Spleen (tissue), 11 donors: ENCODE data around the gene IL17D. TPM values are rescaled to one million over a fixed set of nuclear protein-coding genes. Genes with fewer than 3 reads are reported as not detected.

Source experiments
- DNase-seq: peaks from one replicate; pipeline ENCODE4 v3.0.0-alpha.2; 2020
- H3K27ac ChIP-seq, 8 donors: fragments of 200-600 bp; sonication (generic) in 7 of 8; 1 replicate in 4 of 8; 2 replicates in 4 of 8; pipeline versions ENCODE4 v1.5.0 to v1.8.0; 2016 to 2021; ENCODE audit warnings: inconsistent platforms in 4 of 8, mild to moderate bottlenecking in 4 of 8, moderate library complexity in 1 of 8
- H3K27me3 ChIP-seq, 7 donors: fragments of 200-600 bp; sonication (generic) in 6 of 7; replicated peaks in 1 of 7; 1 replicate in 4 of 7; 2 replicates in 3 of 7; pipeline versions ENCODE4 v1.5.0 to v1.8.0; 2016 to 2021; ENCODE audit warnings: inconsistent platforms in 3 of 7, mild to moderate bottlenecking in 1 of 7
- H3K36me3 ChIP-seq, 6 donors: fragments of 200-600 bp; sonication (generic) in 5 of 6; 1 replicate in 4 of 6; 2 replicates in 2 of 6; pipeline versions ENCODE4 v1.5.0 to v1.8.0; 2016 to 2021; ENCODE audit warnings: inconsistent platforms in 2 of 6
- H3K4me1 ChIP-seq, 6 donors: fragments of 200-600 bp; sonication (generic) in 5 of 6; 1 replicate in 3 of 6; 2 replicates in 3 of 6; pipeline versions ENCODE4 v1.5.0 to v1.8.0; 2016 to 2021; ENCODE audit warnings: inconsistent platforms in 3 of 6
- H3K4me3 ChIP-seq, 8 donors: fragments of 200-600 bp; sonication (generic) in 7 of 8; 1 replicate in 4 of 8; 2 replicates in 4 of 8; pipeline versions ENCODE4 v1.5.0 to v1.8.0; 2016 to 2021; ENCODE audit warnings: inconsistent platforms in 4 of 8, mild to moderate bottlenecking in 4 of 8, moderate library complexity in 2 of 8
- H3K9me3 ChIP-seq, 8 donors: fragments of 200-600 bp; sonication (generic) in 7 of 8; 1 replicate in 4 of 8; 2 replicates in 4 of 8; pipeline versions ENCODE4 v1.5.0 to v1.8.0; 2016 to 2021; ENCODE audit warnings: inconsistent platforms in 4 of 8
- CTCF ChIP-seq, 11 experiments: fragments of 200-600 bp in 7 of 11; fragments of 450-650 bp in 4 of 11; sonication (generic) in 4 of 11; IDR thresholded peaks in 8 of 11; conservative IDR thresholded peaks in 3 of 11; 1 replicate in 7 of 11; 2 replicates in 4 of 11; pipeline versions ENCODE4 v1.4.0 to v1.8.0; 2016 to 2021; ENCODE audit warnings: antibody characterized with exemption in 11 of 11, inconsistent platforms in 4 of 11, mild to moderate bottlenecking in 1 of 11
- POLR2A ChIP-seq, 3 donors: fragments of 450-650 bp; IDR thresholded peaks; one replicate each; pipeline ENCODE4 v1.5.1; 2017; ENCODE audit warnings: antibody characterized with exemption in 3 of 3, mild to moderate bottlenecking in 1 of 3
- POLR2AphosphoS5 ChIP-seq, 3 donors: sonication (generic); formaldehyde crosslinking; IDR thresholded peaks; one replicate each; pipeline ENCODE4 v1.5.1; 2017; ENCODE audit warnings: antibody characterized with exemption in 3 of 3
- WGBS, 5 donors: extraction: QIAGEN DNeasy Blood & Tissue Kit in 3 of 5; methylation state at CpG; one replicate each; pipeline versions ENCODE4 v1.1.5 to v1.1.7; 2013 to 2018; 5-methylcytosine and 5-hydroxymethylcytosine counted together
- intact Hi-C: fragments of 100-400 bp; cut with DNase I; formaldehyde crosslinking; loops from one replicate; pipeline ENCODE4 v1.15.0; 2023; ENCODE audit warnings: low total_unique reads
- polyA plus RNA-seq, 3 donors: library from polyadenylated mRNA; stranded (reverse); fragments of 200-250 nt; gene quantifications; one replicate each; pipeline ENCODE4 v1.2.1, GENCODE V29; 2013
- total RNA-seq, 7 donors: library from RNA; depleted of rRNA in 3 of 7; stranded (reverse); fragments of >200 nt in 3 of 7; fragmentation: NEBNext Ultra II Directional in 4 of 7; extraction: Animal tissue kit (Norgen Biotek cat#: 25700) in 4 of 7; gene quantifications; one replicate each; pipeline versions ENCODE4 v1.1.0 to v1.2.1, GENCODE V29; 2016 to 2021
- donor health status: healthy with polysubstance abuse.
- donor health status: DM: no; HTN: no; CAD: no; lungs with moderate emphysema.
- donor health status: DM: no; HTN: no; CAD: no.
- donor health status: Bipolar disorder and iron deficiency.
- donor health status: healthy.
- donor health status: DM: no; HTN: no; CAD: no.
- donor health status: DM: yes; HTN: yes; CAD: no.

Gene IL17D
- total and polyA plus RNA-seq, 10 donors, result 0.15 to 0.68 (median 0.32) TPM; not detected in 3

- DNase-seq, result no peak
- 63 to 87% (median 72%) methylated on average over 17 to 18 of the region's 18 CpGs for WGBS, 5 donors
- H3K9me3 ChIP-seq, result no peaks in the 10 kb centered on the region
- H3K36me3 ChIP-seq, result peaks cover 0 to 25% (median 2%) of the 10 kb centered on the region in 6 donors
- H3K4me3 ChIP-seq, result no peak overlapping the region
- no peaks in the 10 kb centered on the region for H3K4me1 ChIP-seq
- TF ChIP-seq CTCF (IDR thresholded peaks at IDR 0.05 in 8 of 11, conservative IDR thresholded peaks at IDR 0.05 in 3 of 11) (no peak), POLR2AphosphoS5 (IDR thresholded peaks at IDR 0.05) (no peak), POLR2A (IDR thresholded peaks at IDR 0.05) (no peak)
- no peak overlapping the region for H3K27ac ChIP-seq
- intact Hi-C loops, result no loop called here
- no peaks in the 10 kb centered on the region for H3K27me3 ChIP-seq
Measured at GRCh38 chr13:20684546-20684945, 19.0 kb upstream of the IL17D start.

GRCh38 chr13:20685092-20685491 is 18.4 kb upstream of the IL17D start:
- no peaks in the 10 kb centered on the region for H3K9me3 ChIP-seq
- 81 to 95% (median 85%) methylated on average over 5 to 6 of the region's 6 CpGs for WGBS, 5 donors
- no peak overlapping the region for H3K27ac ChIP-seq
- H3K4me3 ChIP-seq, result no peak overlapping the region
- intact Hi-C loops, result no loop called here
- no peak for DNase-seq
- no peaks in the 10 kb centered on the region for H3K4me1 ChIP-seq
- TF ChIP-seq POLR2AphosphoS5 (IDR thresholded peaks at IDR 0.05) (no peak), POLR2A (IDR thresholded peaks at IDR 0.05) (no peak), CTCF (IDR thresholded peaks at IDR 0.05 in 8 of 11, conservative IDR thresholded peaks at IDR 0.05 in 3 of 11) (no peak)
- peaks cover 0 to 25% (median 2%) of the 10 kb centered on the region in 6 donors for H3K36me3 ChIP-seq
- no peaks in the 10 kb centered on the region for H3K27me3 ChIP-seq

- intact Hi-C loops, result no loop called here
- Histone ChIP-seq H3K27me3 (no peaks in the 10 kb centered on the region), H3K27ac (no peak overlapping the region), H3K4me3 (no peak overlapping the region), H3K4me1 (no peaks in the 10 kb centered on the region), H3K9me3 (no peaks in the 10 kb centered on the region), H3K36me3 (peaks cover 0 to 22% (median 2%) of the 10 kb centered on the region in 6 donors)
- 88 to 100% (median 95%) methylated on average over 1 of the region's 1 CpG for WGBS, 5 donors
- no peak for TF ChIP-seq POLR2AphosphoS5 (IDR thresholded peaks at IDR 0.05)
- TF ChIP-seq POLR2A (IDR thresholded peaks at IDR 0.05), result no peak
- TF ChIP-seq CTCF (IDR thresholded peaks at IDR 0.05 in 8 of 11, conservative IDR thresholded peaks at IDR 0.05 in 3 of 11), result no peak
- DNase-seq, result no peak
Measured at GRCh38 chr13:20686167-20686566, 17.3 kb upstream of the IL17D start.

DNA sequence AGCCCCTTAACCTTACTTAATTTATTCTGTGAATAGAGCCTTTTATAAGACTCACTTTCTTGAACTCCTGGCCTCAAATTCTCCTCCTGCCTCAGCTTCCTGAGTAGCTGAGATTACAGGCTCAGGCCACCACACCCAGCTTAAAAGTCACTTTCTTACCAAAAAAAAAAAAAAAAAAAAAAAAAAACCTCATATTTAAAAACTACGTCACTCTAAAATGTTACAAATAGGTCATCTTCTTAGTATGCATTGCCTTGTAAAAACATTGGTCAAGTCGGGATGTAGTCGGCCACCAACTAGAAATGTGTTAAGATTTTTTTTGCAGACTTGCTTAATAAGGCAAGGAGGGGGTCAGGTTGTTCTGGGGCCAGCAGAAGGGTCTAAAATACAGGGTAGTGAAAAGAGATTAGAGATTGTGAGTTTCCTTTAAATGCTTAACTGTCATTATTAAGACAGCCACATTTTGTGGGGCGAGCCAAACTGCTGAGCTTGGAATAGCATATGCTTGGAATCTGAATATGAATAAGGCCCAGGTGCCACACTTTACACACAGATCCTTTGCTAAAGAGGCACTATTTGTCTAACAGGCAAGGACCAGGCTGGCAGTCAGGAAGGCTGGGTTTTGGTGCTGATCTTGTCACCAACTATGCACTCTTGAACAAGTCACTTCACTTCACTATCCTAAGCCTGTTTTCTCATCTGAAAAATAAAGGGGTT is 16.5 kb upstream of the IL17D start:
- WGBS, 5 donors, result 88 to 95% (median 92%) methylated on average over 4 of the region's 4 CpGs
- Histone ChIP-seq H3K27me3 (no peaks in the 10 kb centered on the region), H3K4me3 (no peak overlapping the region), H3K9me3 (no peaks in the 10 kb centered on the region), H3K27ac (no peak overlapping the region), H3K4me1 (no peaks in the 10 kb centered on the region), H3K36me3 (peaks cover 0 to 28% (median 7%) of the 10 kb centered on the region in 6 donors)
- TF ChIP-seq CTCF (IDR thresholded peaks at IDR 0.05 in 8 of 11, conservative IDR thresholded peaks at IDR 0.05 in 3 of 11), result no peak
- no peak for TF ChIP-seq POLR2A (IDR thresholded peaks at IDR 0.05)
- no peak for TF ChIP-seq POLR2AphosphoS5 (IDR thresholded peaks at IDR 0.05)
- DNase-seq, result no peak
- intact Hi-C loops, result no loop called here
